GM19239 (cell line): ENCODE results near the gene NDUFB4.

Experiments
- DNase-seq: peaks from one replicate; pipeline ENCODE4 v3.0.0; 2011; ENCODE audit warnings: low spot score; ENCODE audit not compliant: insufficient read length
- FAIRE-seq: peaks from 2 replicates; lab custom pipeline; 2011; peaks lifted over from hg19 to GRCh38; lab: Jason Lieb, UNC

Gene NDUFB4

DNA sequence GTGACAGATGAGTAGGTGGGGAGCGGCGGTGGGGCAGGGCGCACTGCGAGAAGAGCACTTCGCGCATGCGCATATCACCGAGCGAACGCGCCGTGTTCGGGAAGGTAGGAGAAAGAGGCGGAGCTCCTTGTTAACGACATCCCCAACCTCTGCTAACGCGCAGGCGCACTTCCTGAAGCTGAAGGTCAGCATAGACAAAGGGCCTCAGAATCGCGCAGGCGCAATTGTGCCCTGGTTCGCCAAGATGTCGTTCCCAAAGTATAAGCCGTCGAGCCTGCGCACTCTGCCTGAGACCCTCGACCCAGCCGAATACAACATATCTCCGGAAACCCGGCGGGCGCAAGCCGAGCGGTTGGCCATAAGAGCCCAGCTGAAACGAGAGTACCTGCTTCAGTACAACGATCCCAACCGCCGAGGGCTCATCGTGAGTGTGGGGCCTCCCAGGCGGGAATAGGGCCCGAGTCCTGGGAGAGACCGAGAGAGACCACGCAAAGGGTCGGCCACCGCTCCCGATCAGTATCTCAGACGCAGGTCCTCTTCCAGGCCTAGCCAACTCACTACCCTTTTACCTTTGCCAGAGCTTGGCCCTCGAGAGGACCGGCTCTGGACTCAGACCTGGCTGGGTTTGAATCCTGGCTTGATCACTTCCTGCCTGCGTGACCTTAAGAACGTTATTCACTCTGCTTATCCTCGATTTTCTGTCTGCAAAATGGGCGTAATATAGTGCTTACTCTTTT lies at the start of gene NDUFB4:
Gene NDUFB4, plus strand, starts transcription at position 221 of the 737 bp plus-strand sequence. Its CDS starts 24 bp downstream, at position 245.
- DNase-seq = peak; percentile 81
- peak; percentile 100 for FAIRE-seq

DNA sequence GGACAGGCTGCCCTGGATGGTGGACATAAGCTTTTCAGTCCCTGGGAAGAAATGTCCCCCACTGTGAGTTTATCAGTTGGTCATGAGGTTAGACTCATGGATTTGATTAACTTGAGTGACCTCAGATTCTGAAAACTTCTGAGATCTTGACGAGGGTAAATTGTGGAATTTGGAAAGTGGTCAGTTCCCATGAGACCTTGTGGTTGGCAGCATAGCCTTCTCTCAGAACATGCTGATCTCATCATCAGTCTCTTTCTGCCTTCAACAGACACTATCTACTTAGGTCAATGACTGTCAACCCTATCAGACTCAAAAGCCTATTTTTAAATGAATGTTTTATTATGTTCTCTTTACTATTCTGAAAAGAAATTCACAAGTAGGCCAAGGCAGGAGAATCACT lies 45.6 kb upstream of the NDUFB4 start:
- FAIRE-seq (no peak), DNase-seq (no peak)

DNA sequence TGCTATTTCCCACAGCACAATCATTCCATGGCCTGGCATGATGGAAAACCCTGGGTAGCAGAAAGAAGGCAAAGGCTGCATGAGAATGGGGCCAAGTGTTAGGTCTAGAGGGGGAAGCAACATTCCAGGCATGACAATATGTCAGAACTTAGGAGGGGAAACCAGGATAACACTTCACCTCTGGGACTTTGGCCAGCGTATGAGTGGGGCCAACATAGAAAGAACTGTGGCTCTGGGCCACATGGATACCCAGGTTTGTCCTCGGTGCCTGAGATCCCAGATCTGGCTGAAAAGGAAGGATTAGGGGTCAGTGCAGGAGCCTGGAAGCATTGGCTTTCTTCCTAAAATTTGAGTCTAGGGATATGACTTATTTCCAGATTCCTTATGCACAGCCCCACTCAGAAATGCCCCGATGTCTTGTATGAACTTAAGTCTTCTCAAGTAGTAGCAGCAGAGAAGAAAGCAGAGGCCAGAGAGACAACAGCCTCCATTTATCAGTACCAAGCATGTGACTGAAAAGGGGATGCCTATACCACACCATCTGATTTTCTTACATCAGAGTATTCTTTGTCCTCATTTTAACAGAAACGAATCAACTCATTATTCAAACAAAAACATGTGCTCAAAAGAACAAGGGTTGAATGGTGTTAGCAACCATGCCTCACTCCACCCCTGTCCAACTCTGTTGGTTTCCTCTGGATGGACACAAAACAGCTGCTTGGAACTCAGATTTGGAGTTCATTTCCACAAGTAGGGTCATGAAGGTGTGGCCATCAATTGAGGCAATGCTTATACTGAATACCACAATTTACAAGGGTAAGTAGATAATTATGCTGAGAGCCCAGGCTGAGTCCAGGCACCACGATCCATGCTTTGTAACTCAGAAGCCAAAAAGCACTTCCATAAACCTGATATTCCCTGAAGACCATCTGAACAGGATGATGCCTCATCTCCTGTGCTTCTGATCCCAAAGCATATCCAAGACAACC lies 43.7 kb upstream of the NDUFB4 start:
- FAIRE-seq = no peak
- no peak for DNase-seq

DNA sequence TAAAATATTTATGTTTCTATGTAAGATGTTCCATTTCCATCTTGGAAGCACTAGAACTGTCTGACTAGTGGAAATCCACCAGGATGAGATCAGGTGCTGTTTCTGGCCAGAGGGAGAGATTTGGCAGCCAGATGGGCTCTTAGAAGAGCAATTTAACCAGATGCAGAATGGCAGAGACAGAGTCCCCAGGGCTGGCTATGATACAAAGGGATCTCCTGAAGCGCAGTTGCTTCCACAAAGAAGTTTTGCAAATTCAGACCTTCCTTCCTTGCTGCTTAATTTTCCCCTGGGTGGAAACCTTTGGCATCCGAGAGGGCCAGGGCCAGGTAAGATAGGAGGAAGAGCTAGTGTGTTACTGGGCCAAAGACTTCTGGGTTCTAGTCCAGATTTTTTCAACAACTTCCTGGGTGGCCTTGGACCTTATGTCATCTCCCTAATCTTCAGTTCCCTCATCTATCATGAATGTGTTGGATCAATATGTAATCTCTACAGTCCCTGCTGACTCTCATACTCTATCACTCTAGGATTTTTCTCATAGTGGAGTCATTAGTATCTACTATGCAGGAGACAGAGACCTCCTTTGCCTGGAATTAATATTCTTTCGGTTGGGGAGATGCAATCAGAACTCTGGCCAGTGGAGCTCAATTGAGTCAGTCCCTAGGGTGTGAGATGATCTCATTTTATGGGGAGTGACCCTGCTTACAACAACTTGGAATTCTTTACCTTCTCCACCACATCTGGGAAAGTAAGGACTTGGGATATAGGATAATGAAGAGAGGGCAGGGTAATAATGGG lies 41.1 kb upstream of the NDUFB4 start:
- FAIRE-seq = no peak

DNA sequence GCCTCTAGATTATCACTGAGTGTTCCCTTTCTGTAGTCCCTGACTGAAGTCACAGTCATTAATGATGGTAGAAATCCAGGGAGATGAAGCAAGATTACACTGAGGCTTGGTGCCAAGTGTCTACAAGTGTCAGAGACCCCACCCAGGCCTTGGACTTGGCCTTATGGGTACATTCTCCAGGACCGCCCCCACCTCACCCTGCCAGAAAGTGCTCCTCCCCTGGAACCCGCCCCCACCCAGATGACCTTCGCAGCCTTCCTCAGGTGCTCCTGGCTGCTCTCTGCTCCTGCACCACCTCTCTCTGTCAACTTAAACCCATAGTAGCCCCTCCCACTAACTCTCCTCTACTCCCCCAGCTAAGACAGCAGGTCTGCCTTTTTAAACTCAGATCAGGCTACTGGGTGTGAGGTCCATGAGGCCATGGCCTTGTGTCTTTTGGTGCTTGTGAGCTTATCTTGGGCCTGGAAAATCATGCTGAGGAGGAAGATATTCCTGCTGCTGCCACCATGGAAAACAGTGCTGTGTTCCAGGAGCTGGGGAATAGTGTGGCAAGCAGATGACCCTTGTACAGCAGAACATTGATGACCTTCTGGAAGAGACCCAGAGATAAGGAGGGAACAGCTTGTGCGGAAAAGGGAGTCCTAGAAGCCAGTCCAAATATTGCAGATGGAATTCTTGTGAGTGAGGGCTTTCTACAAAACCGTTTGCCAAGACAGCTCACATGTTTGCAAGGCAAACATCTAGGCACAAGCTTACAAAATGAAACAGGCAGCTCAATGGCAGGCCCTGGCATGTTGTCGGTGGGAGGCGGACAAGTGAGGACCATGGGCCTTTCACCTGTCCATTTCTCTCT lies 40.3 kb upstream of the NDUFB4 start:
- DNase-seq (no peak), FAIRE-seq (no peak)

More for the DNA sequence above, 41.1 kb upstream of the NDUFB4 start:
- no peak for DNase-seq

DNA sequence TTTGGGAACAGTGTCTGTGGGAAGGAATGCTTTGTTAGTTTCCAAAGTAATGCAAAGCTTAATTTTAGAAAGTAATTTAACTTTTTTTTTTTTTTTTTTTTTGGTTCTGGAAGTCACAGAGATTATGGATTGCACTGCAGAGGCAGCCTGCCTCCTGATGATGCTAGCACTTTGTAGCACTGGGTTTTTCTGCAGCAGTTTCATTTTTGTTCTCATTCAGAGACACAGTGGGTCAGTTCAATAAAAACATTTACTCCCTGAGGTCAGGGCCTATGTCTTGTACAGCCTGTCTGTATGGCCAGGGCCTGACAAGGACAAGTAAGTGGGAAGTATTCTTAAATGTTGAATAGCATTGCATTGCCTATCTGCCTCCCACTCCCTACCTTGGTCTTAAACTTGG lies 39.0 kb upstream of the NDUFB4 start:
- no peak for FAIRE-seq
- no peak for DNase-seq

DNA sequence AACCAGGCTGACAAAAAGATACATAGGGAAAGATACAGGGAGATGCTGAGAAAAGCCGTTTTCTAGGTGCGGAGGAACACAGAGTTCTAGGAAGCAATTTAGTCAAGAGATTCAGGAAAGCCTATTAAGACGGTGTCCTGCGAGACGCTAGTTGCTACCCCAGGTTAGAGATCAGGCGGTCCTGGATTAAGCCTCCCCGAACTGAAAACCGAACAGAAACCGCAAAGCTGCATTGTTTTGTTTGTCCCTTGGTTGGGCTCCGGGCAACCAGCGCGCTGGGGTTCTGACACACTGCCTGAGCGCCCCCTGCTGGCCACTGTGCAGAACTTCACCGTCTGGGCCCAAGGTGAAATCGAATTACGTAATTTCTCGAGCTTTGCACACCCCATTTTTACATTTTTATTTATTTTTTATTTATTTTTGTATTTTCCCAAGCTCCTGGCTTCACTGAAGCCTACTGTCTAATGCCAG lies 37.3 kb upstream of the NDUFB4 start:
- DNase-seq (peak; percentile 54), FAIRE-seq (peak; percentile 85)

DNA sequence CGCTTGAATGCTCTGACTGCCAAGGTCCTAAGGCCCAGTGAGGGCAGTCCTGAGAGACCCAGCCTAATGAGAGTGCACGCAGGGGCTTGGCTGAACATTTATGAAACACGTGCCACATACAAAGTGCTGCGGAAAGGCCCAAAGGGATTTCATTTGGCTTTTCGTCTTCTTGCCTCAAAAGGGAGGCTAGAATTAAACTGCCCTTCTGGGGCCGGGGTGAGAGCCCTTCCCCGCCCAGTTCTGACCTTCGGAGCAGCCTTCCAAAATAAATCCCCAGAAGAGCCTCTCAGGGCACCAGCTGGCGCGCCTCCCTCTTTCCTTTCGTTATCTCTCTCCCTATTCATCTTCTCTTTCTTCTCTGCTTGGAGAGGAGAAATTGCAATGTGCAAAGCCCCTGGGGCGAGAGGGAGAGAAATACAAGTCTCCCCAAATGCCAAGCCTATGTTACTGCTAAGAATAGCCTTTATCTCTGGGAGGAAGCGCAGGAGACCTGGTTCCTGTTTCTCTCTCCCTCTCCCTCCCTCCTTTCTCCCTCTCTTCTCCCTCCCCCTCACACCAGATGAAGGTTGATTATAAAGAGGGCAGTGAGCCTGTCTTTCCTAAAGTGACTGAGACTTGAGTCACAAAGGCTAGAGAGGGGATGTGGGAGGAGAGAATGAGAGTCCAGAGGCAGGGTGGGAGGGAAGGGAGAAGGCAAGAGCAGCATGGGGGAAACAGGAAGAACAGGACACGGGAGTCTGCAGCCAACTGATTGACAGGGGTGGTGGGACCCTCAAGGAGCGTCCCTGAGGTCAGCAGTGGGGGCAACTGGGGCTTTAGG lies 36.7 kb upstream of the NDUFB4 start:
- no peak for FAIRE-seq

DNA sequence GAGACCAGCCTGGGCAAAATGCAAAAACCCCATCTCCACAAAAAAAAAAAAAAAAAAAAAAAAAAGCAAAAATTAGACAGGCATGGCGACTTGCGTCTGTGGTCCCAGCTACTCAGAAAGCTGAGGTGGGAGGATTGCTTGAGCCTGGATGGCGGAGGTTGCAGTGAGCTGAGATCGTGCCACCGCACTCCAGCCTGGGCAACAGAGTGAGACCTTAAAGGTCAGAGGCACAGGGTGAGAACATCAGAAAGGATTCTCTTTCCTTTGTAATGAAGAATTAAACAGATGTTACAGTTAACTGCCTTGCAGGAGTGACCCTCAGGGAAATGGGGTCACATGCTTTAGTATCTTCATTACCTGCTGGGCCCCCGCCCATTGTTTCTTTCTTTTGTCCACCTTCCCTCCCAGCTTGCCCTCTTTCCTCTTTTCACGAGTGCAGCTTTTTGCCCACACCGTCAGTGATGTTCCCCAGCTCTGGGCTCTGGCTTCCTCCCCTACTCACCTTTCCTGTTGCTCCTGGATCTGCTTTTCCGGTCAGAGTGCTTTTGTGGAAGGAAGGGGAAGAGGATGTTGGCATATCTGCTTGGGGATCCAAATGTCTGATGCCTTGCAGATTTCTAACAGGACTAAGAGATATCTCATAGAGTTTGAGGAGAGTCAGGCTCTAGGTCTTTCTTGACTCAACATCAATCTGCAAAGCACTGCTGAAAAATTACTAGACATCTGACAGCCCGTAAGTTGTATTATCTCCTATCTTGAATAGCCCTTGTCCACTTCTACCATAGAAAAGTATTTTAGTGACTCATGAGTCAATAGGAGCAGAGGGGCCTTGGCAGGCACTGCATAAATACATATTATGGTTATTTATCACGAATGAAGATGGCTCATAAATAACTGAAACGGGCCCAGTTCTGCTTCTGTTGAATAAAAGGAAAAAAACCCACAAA lies 35.6 kb upstream of the NDUFB4 start:
- FAIRE-seq = no peak
- DNase-seq = no peak

More for the DNA sequence above, 36.7 kb upstream of the NDUFB4 start:
- DNase-seq = no peak

DNA sequence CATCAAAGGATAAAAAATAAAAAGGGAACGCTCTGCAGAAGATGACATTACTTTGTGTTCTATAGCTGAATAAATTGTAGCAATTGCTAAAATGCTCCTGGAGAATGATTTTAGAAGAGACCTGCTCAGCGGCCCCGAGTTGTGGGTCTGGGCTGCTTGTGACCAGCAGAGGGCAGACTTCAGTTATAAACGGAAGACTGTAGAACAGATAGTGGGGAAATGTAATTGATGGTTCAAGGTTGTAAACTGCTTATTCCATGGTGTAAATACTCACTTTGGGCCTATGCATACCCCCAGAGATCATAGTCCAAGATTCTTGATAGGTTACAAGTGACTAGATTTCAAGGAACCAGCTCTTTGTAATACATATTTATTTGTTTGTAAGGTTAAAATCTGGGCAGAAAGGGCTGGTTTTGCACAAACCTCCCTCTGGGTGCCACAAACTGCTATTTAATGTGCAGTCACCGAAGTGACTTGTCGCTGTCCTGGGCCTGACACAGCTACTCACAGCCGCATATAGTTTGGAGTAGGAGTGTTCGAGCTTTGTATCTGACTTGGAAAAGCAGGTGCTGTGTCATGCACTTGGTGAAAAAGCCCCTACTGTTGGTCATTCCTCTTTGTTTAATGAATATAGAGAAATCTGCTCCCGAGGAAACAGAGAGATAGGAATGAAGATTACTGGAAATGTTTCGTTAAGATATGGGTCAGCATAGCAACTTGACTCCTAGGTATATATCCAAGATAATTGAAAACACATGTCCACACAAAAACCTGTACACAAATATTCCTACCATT lies 34.7 kb upstream of the NDUFB4 start:
- FAIRE-seq = peak; percentile 86
- DNase-seq = no peak

DNA sequence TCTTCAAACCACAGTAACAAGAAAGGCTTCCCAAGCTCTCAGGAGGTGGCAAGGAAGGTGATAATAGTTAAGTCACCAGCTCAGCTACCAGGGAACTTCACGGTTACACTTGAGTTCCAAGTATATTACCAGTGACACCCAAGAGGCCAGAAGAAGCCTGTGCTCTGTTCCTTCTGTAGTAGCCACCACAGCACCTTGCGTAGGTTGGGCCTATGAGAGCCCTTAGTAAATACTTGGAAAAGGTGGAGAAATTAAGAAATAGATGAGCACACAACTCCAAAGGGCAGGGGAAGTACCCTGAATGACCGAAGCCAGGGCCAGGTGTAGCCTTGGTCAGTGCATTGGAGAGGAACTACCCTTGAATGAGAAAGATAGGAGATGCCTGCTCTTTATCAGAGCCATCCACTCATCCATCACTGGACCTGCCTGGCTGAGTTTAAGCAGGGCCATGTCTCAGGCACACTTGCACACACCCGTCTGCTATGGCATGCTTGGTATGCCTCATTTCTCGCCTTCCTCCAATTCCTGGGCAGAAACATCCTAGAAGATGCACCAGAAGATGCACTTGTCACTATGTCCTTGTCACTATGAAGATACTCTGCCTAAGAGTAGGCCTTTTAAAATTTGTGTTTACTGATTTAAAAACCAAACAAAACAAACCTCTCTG lies 32.6 kb upstream of the NDUFB4 start:
- DNase-seq (no peak), FAIRE-seq (no peak)

DNA sequence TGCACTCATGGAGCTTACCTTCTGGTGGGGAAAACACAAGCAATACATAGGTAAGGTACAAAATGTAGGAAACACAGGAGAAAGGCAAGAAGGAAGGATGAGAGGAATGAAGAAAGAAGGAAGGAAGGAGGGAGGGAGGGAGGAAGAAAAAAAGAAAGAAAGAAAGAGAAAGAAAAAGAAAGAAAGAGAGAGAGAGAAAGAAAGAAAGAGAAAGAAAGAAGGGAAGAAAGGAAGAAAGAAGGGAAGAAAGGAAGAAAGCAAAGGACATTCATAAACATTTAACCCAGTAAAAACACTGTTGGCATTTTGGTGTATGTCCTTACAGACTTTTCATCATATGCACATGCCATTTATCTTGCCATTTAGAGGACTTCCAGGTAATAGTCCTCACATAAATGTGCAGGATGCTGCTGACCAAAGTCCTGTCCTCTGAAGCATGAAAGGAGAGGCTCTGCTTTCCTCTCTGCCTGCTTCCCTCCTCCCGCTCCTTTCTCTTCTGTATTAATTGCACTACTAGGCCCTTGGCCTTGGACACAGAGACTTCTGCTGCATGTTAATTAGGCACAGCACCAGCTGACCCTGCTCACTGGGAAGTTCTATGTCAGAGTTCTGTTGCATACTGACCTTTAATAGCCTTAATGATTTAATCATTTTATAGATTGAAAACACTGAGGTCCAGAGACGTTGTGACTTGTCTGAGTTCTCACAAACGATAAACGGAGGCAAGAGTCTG lies 29.7 kb upstream of the NDUFB4 start:
- DNase-seq (no peak), FAIRE-seq (peak; percentile 21)

DNA sequence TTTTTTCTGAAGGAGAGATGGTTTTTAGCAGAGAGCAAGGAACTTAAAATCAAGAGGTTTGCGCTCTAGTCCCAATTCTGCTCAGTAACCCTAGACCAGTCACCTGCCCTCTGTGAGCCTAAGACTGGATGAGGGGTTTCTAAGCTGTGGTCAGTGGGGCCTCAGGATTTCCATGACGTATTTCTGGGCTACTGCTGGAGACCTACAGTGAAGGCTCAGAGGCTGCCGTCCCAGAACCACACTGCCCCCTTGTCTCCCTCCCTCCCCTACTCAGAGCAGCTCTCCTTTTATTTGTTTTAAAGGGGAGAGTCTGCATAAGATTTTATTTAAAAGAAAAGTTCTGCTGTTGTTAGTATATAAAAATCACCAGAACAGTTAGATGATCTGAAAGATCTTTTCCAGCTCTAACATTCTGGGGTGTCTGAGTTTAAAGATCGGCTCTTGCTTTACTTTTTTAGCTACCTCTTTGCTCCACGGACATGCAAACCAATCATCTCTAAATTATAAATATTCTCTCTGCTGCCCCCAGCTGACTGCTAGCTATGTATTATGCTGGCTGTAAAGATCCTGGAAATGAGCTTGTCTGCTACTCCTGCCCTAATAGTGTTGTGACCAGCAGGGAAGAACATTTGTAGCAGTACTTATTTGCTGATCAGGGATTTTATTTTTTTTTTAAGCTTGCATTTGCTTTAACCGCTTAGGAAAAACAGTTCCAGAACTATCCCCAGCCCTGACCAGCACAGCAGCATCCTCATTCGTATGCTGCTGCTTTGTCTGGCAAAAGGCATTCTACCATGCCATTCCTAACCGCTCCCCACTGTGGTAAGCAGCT lies 28.6 kb upstream of the NDUFB4 start:
- DNase-seq (no peak), FAIRE-seq (no peak)

DNA sequence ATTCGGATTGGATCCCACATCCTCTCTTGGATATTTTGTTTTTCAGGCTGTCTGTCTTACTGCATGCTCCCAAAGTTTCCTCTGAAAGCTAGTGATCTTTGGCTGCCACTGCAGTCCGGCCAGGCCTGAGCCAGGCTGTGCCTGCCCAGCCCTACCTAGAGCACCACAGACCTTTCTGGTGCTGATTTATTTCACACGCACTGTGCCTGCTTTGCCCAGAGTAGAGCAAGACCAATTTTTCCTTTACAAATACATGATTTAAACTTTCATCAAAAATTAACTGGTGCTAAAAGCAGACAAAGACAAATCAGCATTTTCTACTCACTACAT lies 28.0 kb upstream of the NDUFB4 start:
- DNase-seq (no peak), FAIRE-seq (no peak)

DNA sequence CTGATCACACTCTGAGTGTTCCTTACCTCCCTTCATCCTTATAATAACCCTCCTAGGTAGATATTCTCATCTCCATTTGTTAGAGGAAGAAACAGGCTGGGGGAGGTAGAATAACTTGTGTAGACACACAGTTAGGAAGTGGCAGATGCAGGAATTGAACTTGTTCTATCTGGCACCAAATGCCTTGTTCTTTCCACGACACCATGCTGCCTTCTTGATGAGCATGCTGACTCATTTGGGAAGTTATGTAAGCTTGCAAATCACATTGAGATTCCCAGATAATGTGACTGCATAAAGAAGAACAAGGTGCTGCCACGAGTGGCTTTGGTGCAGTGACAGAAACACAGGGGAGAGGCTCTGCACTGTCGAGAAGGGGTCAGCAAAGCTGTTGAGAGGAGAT lies 27.5 kb upstream of the NDUFB4 start:
- no peak for DNase-seq
- no peak for FAIRE-seq
